Gastroesophageal sphincter (tissue), 3 donors: Measurements from ENCODE around the gene TMEM121B.

Source experiments
- POLR2A ChIP-seq, 2 donors: fragments of 450-650 bp; IDR thresholded peaks; one replicate each; pipeline ENCODE4 v1.6.1; 2017; ENCODE audit warnings: antibody characterized with exemption in 2 of 2, mild to moderate bottlenecking in 2 of 2, moderate library complexity in 1 of 2
- TF ChIP-seq, protein P1 (sequence below), 4 experiments: fragments of 200-600 bp in 2 of 4; fragments of 450-650 bp in 2 of 4; sonication (generic) in 1 of 4; IDR thresholded peaks; one replicate each; pipeline ENCODE4 v1.5.1; 2017 to 2019; ENCODE audit warnings: antibody characterized with exemption in 4 of 4, mild to moderate bottlenecking in 2 of 4, moderate library complexity in 2 of 4

DNA sequence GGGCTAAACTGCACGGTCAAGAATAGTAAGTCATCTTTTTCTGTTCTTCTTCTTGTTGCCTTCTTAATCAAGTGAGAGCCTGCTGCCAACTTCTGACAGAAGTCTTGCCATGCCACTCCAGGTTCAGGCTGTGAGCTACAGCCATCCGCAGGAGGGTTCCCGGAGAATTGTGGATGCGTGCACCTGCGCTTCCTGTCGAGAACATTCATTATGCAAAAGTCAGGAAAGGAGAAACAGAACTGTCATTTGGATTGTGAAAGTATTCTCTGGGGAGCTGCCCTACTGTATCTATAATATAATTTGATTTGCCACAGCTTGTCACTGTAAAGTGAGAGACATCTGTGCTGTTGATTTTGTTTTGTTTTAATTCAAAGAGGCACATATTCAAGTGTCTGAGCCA, 24.1 kb downstream of the TMEM121B start:
- TF ChIP-seq POLR2A (IDR thresholded peaks at IDR 0.05), result no peak
- TF ChIP-seq, protein P1, sequence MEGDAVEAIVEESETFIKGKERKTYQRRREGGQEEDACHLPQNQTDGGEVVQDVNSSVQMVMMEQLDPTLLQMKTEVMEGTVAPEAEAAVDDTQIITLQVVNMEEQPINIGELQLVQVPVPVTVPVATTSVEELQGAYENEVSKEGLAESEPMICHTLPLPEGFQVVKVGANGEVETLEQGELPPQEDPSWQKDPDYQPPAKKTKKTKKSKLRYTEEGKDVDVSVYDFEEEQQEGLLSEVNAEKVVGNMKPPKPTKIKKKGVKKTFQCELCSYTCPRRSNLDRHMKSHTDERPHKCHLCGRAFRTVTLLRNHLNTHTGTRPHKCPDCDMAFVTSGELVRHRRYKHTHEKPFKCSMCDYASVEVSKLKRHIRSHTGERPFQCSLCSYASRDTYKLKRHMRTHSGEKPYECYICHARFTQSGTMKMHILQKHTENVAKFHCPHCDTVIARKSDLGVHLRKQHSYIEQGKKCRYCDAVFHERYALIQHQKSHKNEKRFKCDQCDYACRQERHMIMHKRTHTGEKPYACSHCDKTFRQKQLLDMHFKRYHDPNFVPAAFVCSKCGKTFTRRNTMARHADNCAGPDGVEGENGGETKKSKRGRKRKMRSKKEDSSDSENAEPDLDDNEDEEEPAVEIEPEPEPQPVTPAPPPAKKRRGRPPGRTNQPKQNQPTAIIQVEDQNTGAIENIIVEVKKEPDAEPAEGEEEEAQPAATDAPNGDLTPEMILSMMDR (IDR thresholded peaks at IDR 0.05), result no peak
